Vagina (tissue), 2 donors: ENCODE data around the gene LAMA2.

ENCODE experiments used
- POLR2AphosphoS5 ChIP-seq, 2 donors: sonication (generic); formaldehyde crosslinking; IDR thresholded peaks; one replicate each; pipeline ENCODE4 v1.9.0; 2017; ENCODE audit warnings: antibody characterized with exemption in 2 of 2, mild to moderate bottlenecking in 2 of 2, low read depth in 1 of 2; ENCODE audit not compliant: insufficient read depth in 1 of 2
- TF ChIP-seq, protein P1 (sequence below), 3 experiments: fragments of 450-650 bp in 2 of 3; fragments of 200-600 bp in 1 of 3; sonication (generic) in 1 of 3; IDR thresholded peaks; one replicate each; pipeline ENCODE4 v1.5.1; 2017 to 2019; ENCODE audit warnings: antibody characterized with exemption in 3 of 3, mild to moderate bottlenecking in 2 of 3, moderate library complexity in 2 of 3

DNA sequence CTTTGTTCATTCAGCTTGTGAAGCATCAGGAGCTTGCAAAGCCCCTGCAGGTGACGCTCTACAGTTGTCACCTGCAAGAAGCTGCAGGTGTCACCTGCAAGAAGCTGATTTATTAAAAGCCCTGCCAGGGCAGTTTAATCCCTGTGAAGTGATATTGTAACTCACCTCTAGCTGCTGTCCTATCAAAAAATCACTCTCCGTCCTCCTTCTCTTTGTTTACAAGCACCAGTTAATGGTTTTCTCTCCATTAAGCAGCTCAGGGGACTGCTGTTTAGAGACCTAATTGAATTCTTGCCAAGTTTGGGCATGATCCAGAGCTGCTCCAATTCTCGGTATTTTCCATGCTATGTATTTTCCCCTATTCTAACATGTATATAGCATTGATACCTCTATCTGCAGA is 481.1 kb downstream of the LAMA2 start:
- TF ChIP-seq, protein P1, sequence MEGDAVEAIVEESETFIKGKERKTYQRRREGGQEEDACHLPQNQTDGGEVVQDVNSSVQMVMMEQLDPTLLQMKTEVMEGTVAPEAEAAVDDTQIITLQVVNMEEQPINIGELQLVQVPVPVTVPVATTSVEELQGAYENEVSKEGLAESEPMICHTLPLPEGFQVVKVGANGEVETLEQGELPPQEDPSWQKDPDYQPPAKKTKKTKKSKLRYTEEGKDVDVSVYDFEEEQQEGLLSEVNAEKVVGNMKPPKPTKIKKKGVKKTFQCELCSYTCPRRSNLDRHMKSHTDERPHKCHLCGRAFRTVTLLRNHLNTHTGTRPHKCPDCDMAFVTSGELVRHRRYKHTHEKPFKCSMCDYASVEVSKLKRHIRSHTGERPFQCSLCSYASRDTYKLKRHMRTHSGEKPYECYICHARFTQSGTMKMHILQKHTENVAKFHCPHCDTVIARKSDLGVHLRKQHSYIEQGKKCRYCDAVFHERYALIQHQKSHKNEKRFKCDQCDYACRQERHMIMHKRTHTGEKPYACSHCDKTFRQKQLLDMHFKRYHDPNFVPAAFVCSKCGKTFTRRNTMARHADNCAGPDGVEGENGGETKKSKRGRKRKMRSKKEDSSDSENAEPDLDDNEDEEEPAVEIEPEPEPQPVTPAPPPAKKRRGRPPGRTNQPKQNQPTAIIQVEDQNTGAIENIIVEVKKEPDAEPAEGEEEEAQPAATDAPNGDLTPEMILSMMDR (IDR thresholded peaks at IDR 0.05) = no peak
- no peak for TF ChIP-seq POLR2AphosphoS5 (IDR thresholded peaks at IDR 0.05; ENCODE audit: insufficient read depth in 1 of 2, low read depth in 1 of 2)
